Ovary (tissue), 3 donors: ENCODE results near the gene XNDC1N.

Experiments
- CTCF ChIP-seq, 3 donors: fragments of 450-650 bp in 2 of 3; fragments of 200-600 bp in 1 of 3; IDR thresholded peaks; one replicate each; pipeline versions ENCODE4 v1.5.1 to v1.8.0; 2016 to 2022; ENCODE audit warnings: antibody characterized with exemption in 3 of 3, mild to moderate bottlenecking in 1 of 3
- EP300 ChIP-seq: sonication (generic); formaldehyde crosslinking; IDR thresholded peaks from one replicate; pipeline ENCODE4 v1.6.1; 2017; ENCODE audit warnings: antibody characterized with exemption
- POLR2A ChIP-seq: fragments of 450-650 bp; IDR thresholded peaks from one replicate; pipeline ENCODE4 v1.6.1; 2017; ENCODE audit warnings: antibody characterized with exemption, mild to moderate bottlenecking, moderate library complexity
- donor health status: DM: no; HTN: no; CAD: no.

GRCh38 chr11:71934213-71934612 is 5.8 kb upstream of the XNDC1N start:
- TF ChIP-seq CTCF (IDR thresholded peaks at IDR 0.05) (no peak), POLR2A (no peak), EP300 (no peak)
